NCI-H524 treated with DMSO at 0.1 percent for 48 hours (cell line): Measurements from ENCODE around the gene C3.
A peak's percentile ranks its signal among the peaks of the same experiment; 100 is the strongest.

Source experiments
- DNase-seq: peaks from one replicate; lab custom pipeline; 2025; lab: John Stamatoyannopoulos, UW

Gene C3

GRCh38 chr19:6744381-6745301, 24.2 kb upstream of the C3 start:
- no peak for DNase-seq

GRCh38 chr19:6743714-6744380, 23.4 kb upstream of the C3 start:
- no peak for DNase-seq

GRCh38 chr19:6743066-6743465, 22.6 kb upstream of the C3 start:
- DNase-seq: no peak

GRCh38 chr19:6740589-6741343, 20.3 kb upstream of the C3 start:
- DNase-seq: no peak

- no peak for DNase-seq
These were observed 19.6 kb upstream of the C3 start for GRCh38 chr19:6739883-6740588.

GRCh38 chr19:6739390-6739882, 19.0 kb upstream of the C3 start, which contains the start of gene TRIP10:
Gene TRIP10 (plus strand): TSS chr19:6739680. CDS start chr19:6739762, 82 bp downstream.
- DNase-seq: peak; percentile 51

GRCh38 chr19:6738787-6739389, 18.4 kb upstream of the C3 start:
- DNase-seq: peak; percentile 90

- peak; percentile 90 for DNase-seq
These were observed 17.7 kb upstream of the C3 start for GRCh38 chr19:6737873-6738786.

GRCh38 chr19:6737284-6737872, 16.9 kb upstream of the C3 start, which contains the start of gene GPR108:
Gene GPR108 (minus strand): TSS chr19:6737580. CDS start chr19:6737576, 4 bp downstream.
- peak; percentile 100 for DNase-seq

GRCh38 chr19:6736917-6737283, 16.4 kb upstream of the C3 start:
- DNase-seq: no peak

- no peak for DNase-seq
These were observed 15.9 kb upstream of the C3 start for GRCh38 chr19:6736169-6736916.

- DNase-seq: no peak
These were observed 14.9 kb upstream of the C3 start for GRCh38 chr19:6735181-6735911.

- DNase-seq: no peak
These were observed 13.7 kb upstream of the C3 start for GRCh38 chr19:6734096-6734696.

- no peak for DNase-seq
These were observed 13.1 kb upstream of the C3 start for GRCh38 chr19:6733338-6734095.

GRCh38 chr19:6732803-6733337, 12.4 kb upstream of the C3 start:
- DNase-seq: no peak

- no peak for DNase-seq
These were observed 11.4 kb upstream of the C3 start for GRCh38 chr19:6731822-6732221.
